GM21825 (cell line): ENCODE measurements around the gene GOLGA1.
"Not testable (repeated sequence)": the region's sequence is repeated elsewhere in the genome, so short reads cannot be mapped to it uniquely, and the experiment has no call there.

ENCODE experiments used
- ATAC-seq: cut with Tn5 transposase; IDR thresholded peaks from one replicate; pipeline ENCODE4 v1.9.1; 2021; ENCODE audit warnings: mild to moderate bottlenecking, moderate library complexity; ENCODE audit not compliant: unreplicated experiment

The GOLGA1 gene, protein sequence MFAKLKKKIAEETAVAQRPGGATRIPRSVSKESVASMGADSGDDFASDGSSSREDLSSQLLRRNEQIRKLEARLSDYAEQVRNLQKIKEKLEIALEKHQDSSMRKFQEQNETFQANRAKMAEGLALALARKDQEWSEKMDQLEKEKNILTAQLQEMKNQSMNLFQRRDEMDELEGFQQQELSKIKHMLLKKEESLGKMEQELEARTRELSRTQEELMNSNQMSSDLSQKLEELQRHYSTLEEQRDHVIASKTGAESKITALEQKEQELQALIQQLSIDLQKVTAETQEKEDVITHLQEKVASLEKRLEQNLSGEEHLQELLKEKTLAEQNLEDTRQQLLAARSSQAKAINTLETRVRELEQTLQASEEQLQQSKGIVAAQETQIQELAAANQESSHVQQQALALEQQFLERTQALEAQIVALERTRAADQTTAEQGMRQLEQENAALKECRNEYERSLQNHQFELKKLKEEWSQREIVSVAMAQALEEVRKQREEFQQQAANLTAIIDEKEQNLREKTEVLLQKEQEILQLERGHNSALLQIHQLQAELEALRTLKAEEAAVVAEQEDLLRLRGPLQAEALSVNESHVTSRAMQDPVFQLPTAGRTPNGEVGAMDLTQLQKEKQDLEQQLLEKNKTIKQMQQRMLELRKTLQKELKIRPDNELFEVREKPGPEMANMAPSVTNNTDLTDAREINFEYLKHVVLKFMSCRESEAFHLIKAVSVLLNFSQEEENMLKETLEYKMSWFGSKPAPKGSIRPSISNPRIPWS

DNA sequence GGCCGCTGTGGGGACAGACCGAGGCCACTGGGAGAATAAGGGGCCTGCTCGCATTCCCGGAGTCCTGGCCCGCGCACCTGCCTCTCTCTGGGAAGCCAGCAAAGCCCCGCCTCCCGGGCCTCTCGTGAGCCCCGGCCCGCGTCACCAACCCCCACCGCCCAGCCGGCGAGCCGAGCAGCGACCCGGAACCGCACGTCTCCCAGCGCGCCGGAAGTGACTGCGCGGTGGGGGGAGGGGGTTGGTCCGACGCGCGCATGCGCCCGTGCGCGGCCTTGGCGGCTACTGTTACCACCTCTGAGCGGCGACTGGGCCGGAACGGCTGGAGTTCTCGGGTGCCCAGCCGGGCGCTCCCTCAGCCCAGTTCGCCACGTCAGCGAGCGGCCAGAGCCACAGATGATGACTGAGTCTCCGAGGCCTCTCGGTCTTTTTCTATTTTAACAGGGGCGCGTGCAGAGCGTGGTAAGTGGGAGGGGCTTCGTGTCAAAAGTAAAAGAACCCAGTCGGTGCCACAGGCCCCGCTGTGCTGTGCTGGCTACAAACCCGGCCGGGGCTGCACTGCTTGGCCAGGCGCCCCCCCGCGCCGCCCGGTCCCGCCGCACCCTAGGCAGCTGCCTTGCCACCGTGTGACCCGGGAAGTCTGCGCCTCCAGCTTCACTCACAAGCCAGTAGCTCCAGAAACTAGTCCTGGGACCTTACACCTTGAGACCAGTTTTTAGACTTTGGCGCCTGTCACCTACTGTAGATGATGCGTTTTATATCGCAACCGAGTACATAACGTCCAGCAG lies at the start of gene GOLGA1:
GOLGA1 (minus strand) TSS at position 190 of the 785 bp plus-strand sequence. CDS start 2,372 bp downstream, outside the sequence.
- peak; percentile 83 for ATAC-seq

GRCh38 chr9:124983698-124984097 lies 42.8 kb upstream of the GOLGA1 start:
- no peak for ATAC-seq

DNA sequence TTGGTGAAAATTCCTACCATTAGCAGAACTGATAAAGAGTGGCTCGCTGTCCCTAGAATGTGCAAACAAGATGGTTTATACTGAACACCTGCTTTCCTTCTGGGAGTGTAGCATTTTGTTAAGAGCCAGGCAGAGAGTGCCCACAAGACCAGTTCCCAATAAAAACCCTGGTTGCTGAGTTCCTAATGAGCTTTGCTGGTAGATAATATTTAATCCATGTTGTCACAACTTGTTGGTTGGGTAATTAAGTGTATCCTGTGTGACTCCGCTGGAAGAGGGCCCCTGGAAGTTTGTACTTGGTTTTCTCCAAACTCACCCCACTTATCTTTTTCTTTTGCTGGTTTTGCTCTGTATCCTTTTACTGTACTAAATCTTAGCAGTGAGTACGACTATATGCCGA lies 39.5 kb upstream of the GOLGA1 start:
- no peak for ATAC-seq

GRCh38 chr9:124975131-124975530 lies 34.2 kb upstream of the GOLGA1 start:
- ATAC-seq: no peak

DNA sequence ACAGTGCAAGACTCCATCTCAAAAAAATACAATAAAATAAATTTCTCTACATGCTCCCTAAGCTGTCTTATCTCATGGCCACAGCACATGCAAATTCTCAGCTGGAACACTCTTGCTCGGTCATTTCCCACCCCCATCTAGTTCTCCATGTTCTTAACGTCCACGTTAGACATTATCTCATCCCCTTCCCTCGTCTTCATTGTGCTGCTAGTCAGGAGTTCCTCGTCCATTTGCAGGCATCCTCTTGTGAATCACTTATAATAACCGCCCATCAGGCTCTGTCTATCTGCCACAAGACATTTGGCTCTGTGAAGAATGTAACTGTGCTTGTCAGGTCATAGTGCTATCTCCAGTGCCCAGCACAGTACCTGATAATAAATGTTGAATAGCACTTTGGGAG lies 32.9 kb upstream of the GOLGA1 start:
- ATAC-seq: no peak

- no peak for ATAC-seq
These were observed 31.4 kb upstream of the GOLGA1 start for GRCh38 chr9:124972241-124972770.

DNA sequence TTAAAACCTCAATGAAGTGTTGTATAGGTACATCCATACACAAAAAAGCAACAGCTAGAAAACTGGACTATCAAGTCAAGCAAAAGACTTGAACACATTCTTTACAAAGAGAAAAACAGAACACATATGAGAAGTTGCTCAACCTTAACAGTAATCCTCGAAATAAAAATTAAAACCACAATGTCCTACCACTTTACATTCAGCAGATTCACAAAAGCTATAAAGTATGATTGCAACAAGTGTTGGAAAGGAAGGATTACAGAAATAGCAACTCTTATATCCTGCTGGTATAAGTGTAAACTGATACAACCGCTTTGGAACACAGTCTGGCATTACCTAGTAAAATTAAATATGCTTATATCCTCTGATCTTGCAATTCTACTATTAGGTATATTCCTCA lies 28.5 kb upstream of the GOLGA1 start:
- no peak for ATAC-seq

DNA sequence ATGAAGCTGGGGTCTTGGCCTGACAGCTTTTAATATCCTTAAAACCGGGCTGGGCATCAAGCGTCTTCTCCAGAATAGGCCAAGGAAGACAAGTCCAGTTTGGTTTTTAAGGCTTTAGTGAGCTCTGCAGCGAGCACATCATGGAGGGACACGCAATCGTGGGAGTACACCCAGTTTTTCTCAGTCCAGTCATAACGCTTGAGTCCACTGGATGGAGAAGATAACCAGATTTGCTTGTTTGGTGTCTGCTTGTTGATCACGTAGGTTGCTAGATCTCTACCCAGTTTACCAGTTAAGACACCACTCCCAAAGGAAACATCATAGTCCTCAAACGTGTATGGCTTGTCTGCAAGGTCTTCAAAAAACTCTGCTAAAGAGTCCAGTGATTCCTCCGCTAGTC lies 27.4 kb upstream of the GOLGA1 start:
- ATAC-seq: no peak

DNA sequence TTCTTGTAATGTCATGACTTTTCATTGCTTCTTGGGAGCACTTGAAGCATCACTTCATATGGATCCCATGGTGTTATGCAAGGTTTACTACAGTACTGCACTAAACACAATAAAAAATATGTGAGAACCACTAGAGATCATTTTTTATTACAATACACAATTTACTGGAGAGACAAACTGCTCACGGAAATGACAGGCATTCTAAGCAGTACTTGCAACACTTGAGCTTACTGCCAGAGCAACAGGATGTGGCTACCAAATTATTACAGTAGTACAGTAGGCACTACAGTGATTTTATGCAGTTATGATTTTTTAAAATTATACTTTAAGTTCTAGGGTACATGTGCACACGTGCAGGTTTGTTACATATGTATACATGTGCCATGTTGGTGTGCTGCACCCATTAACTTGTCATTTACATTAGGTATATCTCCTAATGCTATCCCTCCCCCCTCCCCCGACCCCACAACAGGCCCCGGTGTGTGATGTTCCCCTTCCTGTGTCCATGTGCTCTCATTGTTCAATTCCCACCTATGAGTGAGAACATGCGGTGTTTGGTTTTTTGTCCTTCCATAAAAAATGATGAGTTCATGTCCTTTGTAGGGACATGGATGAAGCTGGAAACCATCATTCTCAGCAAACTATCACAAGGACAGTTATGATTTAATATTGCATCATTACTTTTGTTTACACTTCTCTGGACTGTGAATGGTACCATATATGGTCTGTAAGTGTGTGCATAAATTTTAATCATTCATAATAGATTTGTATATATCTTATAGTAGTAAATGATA lies 25.1 kb upstream of the GOLGA1 start:
- not testable (repeated sequence) for ATAC-seq

DNA sequence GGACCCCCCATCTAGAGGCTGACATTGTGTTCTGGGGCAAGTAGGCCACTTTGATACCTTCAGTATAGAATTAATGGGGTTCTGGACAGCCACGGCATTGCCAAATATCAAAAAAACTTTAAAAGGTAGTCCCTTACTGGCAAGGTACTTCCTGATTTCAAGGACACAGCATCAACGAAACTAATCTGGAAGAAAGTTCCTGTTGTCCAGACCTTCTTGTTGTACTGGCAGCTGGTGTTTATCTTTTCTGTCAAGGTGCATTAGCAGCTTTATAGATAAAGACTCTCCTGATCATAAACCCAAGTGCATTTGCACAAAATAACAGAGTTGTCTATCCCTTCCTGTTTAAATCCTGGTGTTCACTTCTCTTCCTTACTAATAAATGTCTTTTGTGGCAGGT lies 23.7 kb upstream of the GOLGA1 start:
- no peak for ATAC-seq

DNA sequence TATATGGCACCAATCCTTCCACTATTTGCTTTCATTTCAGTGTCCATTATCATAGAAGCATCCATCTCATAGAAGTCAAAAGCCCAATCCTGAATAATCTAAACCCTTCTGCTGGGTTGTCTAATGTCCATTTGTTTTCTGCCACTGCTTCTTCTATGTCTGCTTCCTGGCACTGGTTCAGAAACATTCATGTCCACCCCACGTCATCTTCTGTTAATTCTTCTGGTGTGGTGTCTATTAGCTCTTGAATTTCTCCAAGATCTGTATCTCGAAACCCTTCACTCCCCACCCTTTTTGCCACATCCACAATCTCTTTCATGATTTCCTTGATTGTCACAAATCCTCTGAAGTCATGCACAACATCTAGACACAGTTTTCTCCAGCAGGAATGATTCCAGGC lies 23.2 kb upstream of the GOLGA1 start:
- no peak for ATAC-seq

GRCh38 chr9:124960409-124960752 lies 19.5 kb upstream of the GOLGA1 start:
- no peak for ATAC-seq

DNA sequence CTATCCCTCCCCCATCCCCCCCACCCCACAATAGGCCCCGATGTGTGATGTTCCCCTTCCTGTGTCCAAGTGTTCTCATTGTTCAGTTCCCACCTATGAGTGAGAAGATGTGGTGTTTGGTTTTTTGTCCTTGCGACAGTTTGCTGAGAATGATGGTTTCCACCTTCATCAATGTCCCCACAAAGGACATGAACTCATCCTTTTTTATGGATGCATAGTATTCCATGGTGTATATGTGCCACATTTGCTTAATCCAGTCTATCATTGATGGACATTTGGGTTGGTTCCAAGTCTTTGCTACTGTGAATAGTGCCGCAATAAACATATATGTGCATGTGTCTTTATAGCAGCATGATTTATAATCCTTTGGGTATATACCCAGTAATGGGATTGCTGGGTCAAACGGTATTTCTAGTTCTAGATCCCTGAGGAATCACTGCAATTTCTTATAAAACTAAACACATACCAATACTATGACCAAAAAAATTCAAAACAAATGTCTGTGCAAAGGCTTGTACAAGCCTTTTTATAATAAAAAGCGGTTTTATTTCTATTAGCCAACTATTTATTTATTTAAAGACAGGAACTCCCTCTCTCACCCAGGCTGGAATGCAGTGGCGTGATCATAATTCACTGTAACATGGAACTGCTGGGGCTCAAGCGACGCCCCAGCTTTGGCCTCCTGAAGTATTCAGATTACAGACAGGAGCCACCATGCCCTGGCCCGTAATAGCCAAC lies 19.0 kb upstream of the GOLGA1 start:
- not testable (repeated sequence) for ATAC-seq

DNA sequence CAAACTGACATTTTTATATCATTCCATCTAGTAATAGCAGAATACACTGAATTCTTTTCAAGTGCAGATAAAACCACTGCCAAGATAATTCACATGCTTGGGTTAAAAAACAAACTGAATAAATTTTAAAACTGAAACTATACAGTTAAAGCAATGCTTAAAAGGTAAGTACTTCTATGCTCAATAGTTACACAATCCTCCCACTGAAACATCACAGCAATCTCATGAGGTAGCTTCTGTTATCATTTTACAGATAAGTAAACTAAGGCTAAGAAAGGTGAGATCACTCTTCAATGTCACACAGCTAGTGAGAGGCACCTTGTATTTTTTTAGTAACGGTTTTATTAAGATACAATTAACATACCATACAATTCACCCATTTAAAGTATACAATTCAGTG lies 13.4 kb upstream of the GOLGA1 start:
- ATAC-seq: no peak

DNA sequence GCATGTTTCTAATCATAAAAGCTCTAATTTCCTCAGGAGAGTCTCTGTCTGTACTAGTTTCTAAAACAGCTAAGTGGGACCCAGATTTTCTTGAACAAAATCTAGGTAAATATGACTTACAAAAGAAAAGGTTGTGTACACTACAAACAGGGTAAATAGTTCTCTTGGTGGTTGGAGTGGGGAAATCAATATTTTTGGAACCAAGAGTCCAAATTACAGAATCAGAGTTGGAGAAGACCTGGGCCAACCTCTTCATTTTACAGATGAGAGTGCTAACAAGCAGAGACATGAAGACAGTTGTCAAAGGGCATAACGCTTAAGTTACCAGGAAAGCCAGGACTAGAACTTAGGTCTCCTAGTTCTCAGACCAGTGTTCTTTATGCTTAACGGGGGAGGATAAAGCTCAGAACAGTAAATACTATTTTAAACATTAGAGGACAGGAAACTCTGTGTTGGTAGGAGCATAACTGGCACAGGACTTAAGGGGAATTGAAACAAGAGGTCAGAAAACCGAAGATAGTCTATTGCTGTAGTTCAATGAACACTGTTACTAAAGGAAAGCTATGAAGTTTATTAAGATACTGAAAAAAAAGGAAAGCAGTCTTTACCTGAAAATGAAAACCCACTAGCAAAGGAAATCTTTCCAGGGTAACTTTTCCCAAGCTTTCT lies 9.3 kb upstream of the GOLGA1 start:
- no peak for ATAC-seq

DNA sequence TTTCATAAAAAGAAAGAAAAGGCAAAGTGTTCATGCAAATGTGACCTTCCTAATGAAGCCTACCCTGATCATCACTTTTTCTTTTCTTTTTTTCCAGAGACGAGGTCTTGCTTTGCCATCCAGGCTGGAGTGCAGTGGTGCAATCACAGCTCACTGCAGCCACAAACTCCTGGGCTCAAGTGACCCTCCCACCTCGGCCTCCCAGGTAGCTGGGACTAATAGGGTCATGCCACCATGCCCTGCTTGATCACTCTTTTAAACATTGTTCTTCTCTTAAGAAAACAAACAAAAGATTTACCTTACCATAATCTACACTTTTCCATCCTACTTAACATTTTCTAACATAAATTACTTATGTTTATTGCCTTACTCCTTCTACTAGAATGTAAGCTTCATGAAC lies 8.5 kb upstream of the GOLGA1 start:
- ATAC-seq: no peak

DNA sequence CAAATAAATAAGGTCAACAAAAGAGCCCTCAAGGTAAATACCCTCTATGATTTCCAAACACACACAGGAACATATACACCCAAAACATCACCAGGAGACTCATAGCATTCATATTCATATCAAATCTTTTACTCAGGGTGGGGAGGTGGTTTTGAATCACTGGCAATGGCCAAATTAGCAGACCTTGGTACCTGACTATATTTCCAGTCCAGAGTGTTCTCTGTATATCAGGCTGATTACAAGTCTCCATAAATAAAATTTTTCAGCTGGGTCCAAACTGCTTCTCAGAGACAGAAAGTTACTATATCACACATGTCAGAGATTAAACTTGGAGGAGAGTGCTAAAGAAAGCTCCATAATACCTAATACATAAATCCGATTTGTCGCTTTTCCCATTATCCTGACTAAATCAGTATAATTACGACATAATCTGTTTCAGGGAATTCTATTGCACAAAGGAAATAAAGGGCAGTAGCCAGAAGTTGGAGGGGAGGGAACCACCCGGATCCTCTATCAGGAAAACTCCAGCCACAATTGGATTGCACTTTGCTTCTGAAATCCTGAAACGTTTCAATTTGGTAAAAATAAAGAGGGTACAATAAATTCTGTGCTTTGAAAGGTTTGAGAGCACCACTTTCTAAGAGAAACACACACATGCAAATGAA lies 7.0 kb upstream of the GOLGA1 start:
- no peak for ATAC-seq

DNA sequence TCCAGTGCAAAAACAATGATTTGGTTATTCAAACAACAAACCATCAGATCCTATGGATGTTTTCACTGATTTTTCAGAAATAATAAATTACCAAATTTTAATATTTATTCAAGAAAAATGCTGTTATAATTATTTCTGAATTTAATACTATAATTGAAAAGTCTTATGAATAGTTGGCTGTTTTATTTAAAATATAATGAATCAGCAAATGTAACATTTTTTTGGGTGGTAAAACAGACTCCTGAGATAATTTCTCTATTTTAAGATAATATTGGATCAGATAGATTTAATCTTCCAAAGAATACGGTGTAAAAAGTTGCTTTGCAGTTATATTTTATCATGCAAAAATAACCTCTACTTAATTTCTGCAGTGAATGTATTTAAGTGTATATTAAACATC lies 5.3 kb upstream of the GOLGA1 start:
- ATAC-seq: no peak
